Smooth muscle cell (in vitro differentiated cells): ENCODE data around the gene CCR6. TPM values are rescaled to one million over a fixed set of nuclear protein-coding genes. Genes with fewer than 3 reads are reported as not detected.

ENCODE experiments used
- DNase-seq: peaks from one replicate; lab custom pipeline; 2025; ENCODE audit not compliant: unreplicated experiment; lab: John Stamatoyannopoulos, UW
- H2AFZ ChIP-seq: fragments of 200-600 bp; sonication (generic); 2 replicates; pipeline ENCODE4 v1.6.0; 2016; ENCODE audit warnings: antibody characterized with exemption, low read depth, mild to moderate bottlenecking
- H3F3A ChIP-seq: fragments of 200-600 bp; sonication (generic); 2 replicates; pipeline ENCODE4 v1.6.0; 2017; ENCODE audit warnings: antibody characterized with exemption, low read depth
- H3K27ac ChIP-seq: fragments of 200-600 bp; sonication (generic); 2 replicates; pipeline ENCODE4 v1.5.1; 2016; ENCODE audit warnings: low read depth, mild to moderate bottlenecking
- H3K27me3 ChIP-seq: fragments of 200-600 bp; sonication (generic); 2 replicates; pipeline ENCODE4 v1.6.1; 2016; ENCODE audit warnings: low read depth, mild to moderate bottlenecking
- H3K36me3 ChIP-seq: fragments of 200-600 bp; sonication (generic); 2 replicates; pipeline ENCODE4 v1.5.1; 2016; ENCODE audit warnings: low read depth
- H3K4me1 ChIP-seq: fragments of 200-600 bp; sonication (generic); 2 replicates; pipeline ENCODE4 v1.5.1; 2016; ENCODE audit warnings: low read depth
- H3K4me2 ChIP-seq: fragments of 200-600 bp; sonication (generic); 2 replicates; pipeline ENCODE4 v1.6.0; 2016; ENCODE audit warnings: mild to moderate bottlenecking
- H3K4me3 ChIP-seq: fragments of 200-600 bp; sonication (generic); 2 replicates; pipeline ENCODE4 v1.5.1; 2016; ENCODE audit warnings: mild to moderate bottlenecking
- H3K79me2 ChIP-seq: fragments of 200-600 bp; sonication (generic); 2 replicates; pipeline ENCODE4 v1.6.0; 2016; ENCODE audit warnings: low read depth, mild to moderate bottlenecking
- H3K9ac ChIP-seq: fragments of 200-600 bp; sonication (generic); 2 replicates; pipeline ENCODE4 v1.6.0; 2016; ENCODE audit warnings: low read depth
- H3K9me3 ChIP-seq: fragments of 200-600 bp; sonication (generic); replicated peaks from 2 replicates; pipeline ENCODE4 v1.5.1; 2016; ENCODE audit warnings: low read depth
- H4K20me1 ChIP-seq: fragments of 200-600 bp; sonication (generic); 2 replicates; pipeline ENCODE4 v1.6.0; 2016; ENCODE audit warnings: low read depth
- WGBS: methylation state at CpG from one replicate; pipeline ENCODE4 v1.1.7; 2016; ENCODE audit warnings: low lambda C conversion rate; 5-methylcytosine and 5-hydroxymethylcytosine counted together
- polyA plus RNA-seq: library from polyadenylated mRNA; unstranded; fragments of >200 nt; fragmentation: Nextera tagmentation; extraction: Ambion mirVana; gene quantifications from 2 replicates; pipeline ENCODE4 v1.2.1, GENCODE V29; 2016
- total RNA-seq: library from RNA; depleted of rRNA; stranded (reverse); fragments of >200 nt; gene quantifications from 2 replicates; pipeline ENCODE4 v1.2.3, GENCODE V29; 2014
- TF ChIP-seq, protein P1 (sequence below): fragments of 200-600 bp; sonication (generic); IDR thresholded peaks from 2 replicates; pipeline ENCODE4 v1.5.1; 2017; ENCODE audit warnings: borderline replicate concordance, mild to moderate bottlenecking, antibody characterized with exemption; ENCODE audit not compliant: insufficient read depth, poor library complexity, severe bottlenecking

The CCR6 gene
- total and polyA plus RNA-seq, 2 experiments from 2014 or later, result not detected

DNA sequence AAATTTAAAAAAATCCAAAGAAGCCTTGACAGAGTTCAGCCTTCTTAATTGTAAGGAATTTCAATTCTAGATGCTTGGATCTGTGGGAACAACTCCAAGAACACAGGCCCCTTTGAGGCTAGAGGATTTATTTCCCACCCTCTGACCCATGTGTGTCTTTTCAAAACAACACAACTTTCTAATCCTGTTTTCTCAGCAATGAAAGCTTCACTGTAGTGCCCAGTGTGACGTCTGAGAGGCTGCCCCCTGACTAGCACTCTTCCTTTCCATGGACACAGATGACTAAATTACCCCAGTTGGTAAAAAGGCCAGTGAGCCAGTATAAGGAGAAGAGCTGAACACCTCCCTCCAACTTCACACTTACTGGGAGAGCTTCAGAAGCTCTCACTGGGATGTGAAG, 16.5 kb upstream of the CCR6 start:
- H3K27ac ChIP-seq, result no peak overlapping the region
- H2AFZ ChIP-seq, result no peak overlapping the region
- H3K9me3 ChIP-seq, result no peaks in the 10 kb centered on the region
- 64% methylated on average over 1 of the region's 1 CpG for WGBS
- no peak overlapping the region for H3K9ac ChIP-seq
- no peaks in the 10 kb centered on the region for H4K20me1 ChIP-seq
- no peaks in the 10 kb centered on the region for H3F3A ChIP-seq
- no peak overlapping the region for H3K4me3 ChIP-seq
- H3K79me2 ChIP-seq, result no peaks in the 10 kb centered on the region
- no peak for DNase-seq
- no peak overlapping the region for H3K4me2 ChIP-seq
- TF ChIP-seq, protein P1, sequence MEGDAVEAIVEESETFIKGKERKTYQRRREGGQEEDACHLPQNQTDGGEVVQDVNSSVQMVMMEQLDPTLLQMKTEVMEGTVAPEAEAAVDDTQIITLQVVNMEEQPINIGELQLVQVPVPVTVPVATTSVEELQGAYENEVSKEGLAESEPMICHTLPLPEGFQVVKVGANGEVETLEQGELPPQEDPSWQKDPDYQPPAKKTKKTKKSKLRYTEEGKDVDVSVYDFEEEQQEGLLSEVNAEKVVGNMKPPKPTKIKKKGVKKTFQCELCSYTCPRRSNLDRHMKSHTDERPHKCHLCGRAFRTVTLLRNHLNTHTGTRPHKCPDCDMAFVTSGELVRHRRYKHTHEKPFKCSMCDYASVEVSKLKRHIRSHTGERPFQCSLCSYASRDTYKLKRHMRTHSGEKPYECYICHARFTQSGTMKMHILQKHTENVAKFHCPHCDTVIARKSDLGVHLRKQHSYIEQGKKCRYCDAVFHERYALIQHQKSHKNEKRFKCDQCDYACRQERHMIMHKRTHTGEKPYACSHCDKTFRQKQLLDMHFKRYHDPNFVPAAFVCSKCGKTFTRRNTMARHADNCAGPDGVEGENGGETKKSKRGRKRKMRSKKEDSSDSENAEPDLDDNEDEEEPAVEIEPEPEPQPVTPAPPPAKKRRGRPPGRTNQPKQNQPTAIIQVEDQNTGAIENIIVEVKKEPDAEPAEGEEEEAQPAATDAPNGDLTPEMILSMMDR, result no peak
- H3K36me3 ChIP-seq, result no peaks in the 10 kb centered on the region
- H3K27me3 ChIP-seq, result no peaks in the 10 kb centered on the region
- no peaks in the 10 kb centered on the region for H3K4me1 ChIP-seq

DNA sequence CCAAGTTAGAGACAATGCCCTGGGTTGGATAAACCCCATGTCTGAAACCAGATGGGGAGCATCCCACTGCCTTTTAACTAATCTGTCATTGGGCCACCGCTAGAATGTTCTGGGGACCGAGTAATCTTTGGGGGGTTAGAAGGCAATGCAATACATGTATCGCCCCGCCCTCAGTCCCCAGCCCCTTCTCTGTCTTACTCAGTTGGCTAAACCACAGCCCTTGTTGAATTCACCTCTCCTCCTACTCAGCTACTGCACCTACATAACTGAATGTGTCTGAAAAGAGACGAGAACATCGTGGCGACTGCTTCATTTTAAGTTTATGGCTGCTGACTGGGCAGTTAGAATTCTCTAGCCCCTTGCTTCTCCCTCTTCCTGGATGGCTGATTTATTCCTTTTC, 15.1 kb upstream of the CCR6 start:
- no peak overlapping the region for H3K9ac ChIP-seq
- no peaks in the 10 kb centered on the region for H4K20me1 ChIP-seq
- H3K9me3 ChIP-seq, result no peaks in the 10 kb centered on the region
- H3K79me2 ChIP-seq, result no peaks in the 10 kb centered on the region
- peaks cover 6% of the 10 kb centered on the region for H3K27me3 ChIP-seq
- no peaks in the 10 kb centered on the region for H3K36me3 ChIP-seq
- no peak for DNase-seq
- H3K27ac ChIP-seq, result no peak overlapping the region
- no peaks in the 10 kb centered on the region for H3F3A ChIP-seq
- TF ChIP-seq, protein P1, result no peak
- 80% methylated on average over 7 of the region's 7 CpGs for WGBS
- no peak overlapping the region for H3K4me2 ChIP-seq
- no peak overlapping the region for H3K4me3 ChIP-seq
- no peaks in the 10 kb centered on the region for H3K4me1 ChIP-seq
- no peak overlapping the region for H2AFZ ChIP-seq

DNA sequence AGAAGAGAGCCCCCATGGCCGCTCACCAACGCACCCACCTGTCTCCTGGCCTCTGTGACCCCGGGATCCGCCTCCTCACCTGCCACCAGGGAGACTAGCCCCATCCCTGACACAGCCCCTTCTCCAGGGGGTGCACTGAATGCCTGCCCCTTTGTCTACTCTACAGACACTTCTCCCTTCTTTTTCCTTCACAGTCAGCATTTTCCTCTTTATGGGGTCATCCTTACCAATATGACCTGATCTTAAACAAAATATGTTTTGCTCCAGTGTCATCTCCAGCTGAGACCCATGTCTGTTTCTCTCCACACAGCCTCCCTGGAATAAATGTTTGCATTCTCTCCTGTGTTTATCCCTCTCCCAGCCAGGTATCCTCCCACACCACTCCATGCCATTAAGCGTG, 14.6 kb upstream of the CCR6 start:
- no peak overlapping the region for H2AFZ ChIP-seq
- no peaks in the 10 kb centered on the region for H3K79me2 ChIP-seq
- no peak for DNase-seq
- no peaks in the 10 kb centered on the region for H3F3A ChIP-seq
- no peaks in the 10 kb centered on the region for H4K20me1 ChIP-seq
- no peak overlapping the region for H3K4me3 ChIP-seq
- H3K36me3 ChIP-seq, result no peaks in the 10 kb centered on the region
- peaks cover 7% of the 10 kb centered on the region for H3K27me3 ChIP-seq
- no peaks in the 10 kb centered on the region for H3K4me1 ChIP-seq
- TF ChIP-seq, protein P1, result no peak
- no peak overlapping the region for H3K4me2 ChIP-seq
- H3K27ac ChIP-seq, result no peak overlapping the region
- no peak overlapping the region for H3K9ac ChIP-seq
- WGBS, result 97% methylated on average over 5 of the region's 5 CpGs
- no peaks in the 10 kb centered on the region for H3K9me3 ChIP-seq

DNA sequence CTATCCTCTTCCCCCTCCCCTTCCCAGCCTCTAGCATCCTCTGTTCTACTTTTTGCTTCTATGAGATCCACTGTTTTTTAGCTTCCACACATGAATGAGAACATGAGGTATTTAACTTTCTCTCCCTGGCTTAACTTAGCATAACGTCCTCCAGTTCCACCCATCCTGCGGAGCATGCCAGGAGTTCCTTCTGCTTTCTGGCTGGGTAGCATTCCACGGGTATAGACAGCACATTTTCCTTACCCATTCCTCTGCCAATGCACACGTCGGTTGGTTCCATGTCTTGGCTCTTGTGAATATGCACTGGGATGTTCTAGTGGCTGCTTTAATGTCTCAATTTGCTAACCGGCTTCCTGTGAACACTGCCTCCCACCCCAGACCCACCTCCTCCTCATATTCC, 13.2 kb upstream of the CCR6 start:
- H3K36me3 ChIP-seq, result no peaks in the 10 kb centered on the region
- no peaks in the 10 kb centered on the region for H3K4me1 ChIP-seq
- peaks cover 7% of the 10 kb centered on the region for H3K27me3 ChIP-seq
- no peak overlapping the region for H3K9ac ChIP-seq
- no peaks in the 10 kb centered on the region for H3K9me3 ChIP-seq
- H3K4me3 ChIP-seq, result no peak overlapping the region
- WGBS, result 91% methylated on average over 6 of the region's 6 CpGs
- TF ChIP-seq, protein P1, result no peak
- no peak for DNase-seq
- H4K20me1 ChIP-seq, result no peaks in the 10 kb centered on the region
- H3K79me2 ChIP-seq, result no peaks in the 10 kb centered on the region
- no peak overlapping the region for H2AFZ ChIP-seq
- H3K27ac ChIP-seq, result no peak overlapping the region
- H3K4me2 ChIP-seq, result no peak overlapping the region
- no peaks in the 10 kb centered on the region for H3F3A ChIP-seq
